ENCODE data around the gene SCG5. TPM values are rescaled to one million over a fixed set of nuclear protein-coding genes. Genes with fewer than 3 reads are reported as not detected.

Gene SCG5
- total RNA-seq, 1 experiment from 2014 or later: 23.9 TPM

GRCh38 chr15:32677238-32677750 lies 35.8 kb downstream of the SCG5 start:
- Histone ChIP-seq H2BK12ac (ENCODE audit: insufficient read length, low read depth, low read length) (no peak overlapping the region), H3K56ac (ENCODE audit: insufficient read length, low read depth, low read length) (no peak overlapping the region), H3K4me1 (ENCODE audit: insufficient read depth, low read length) (no peaks in the 10 kb centered on the region), H3K4me2 (ENCODE audit: insufficient read depth, insufficient read length, low read length) (no peak overlapping the region), H2BK5ac (ENCODE audit: insufficient read length, low read length) (no peak overlapping the region), H3K9me3 (ENCODE audit: control insufficient read depth, low read depth, low read length) (no peaks in the 10 kb centered on the region), H4K91ac (ENCODE audit: insufficient read length, low read depth, low read length) (no peak overlapping the region), H2AFZ (ENCODE audit: low read length) (no peak overlapping the region), H4K8ac (replicated peaks; ENCODE audit: insufficient read length, low read depth, low read length) (no peak overlapping the region), H3K4ac (ENCODE audit: low read depth, low read length) (no peak overlapping the region), H3K23me2 (ENCODE audit: insufficient read length, low read depth, low read length, poor library complexity, severe bottlenecking) (no peaks in the 10 kb centered on the region), H2BK15ac (ENCODE audit: low read depth, low read length) (no peak overlapping the region), H2BK20ac (ENCODE audit: low read depth, low read length, poor library complexity, severe bottlenecking) (no peak overlapping the region), H4K5ac (ENCODE audit: insufficient read length, low read depth, low read length) (no peak overlapping the region), H3K27me3 (ENCODE audit: insufficient read depth, low read length) (no peaks in the 10 kb centered on the region), H3K79me2 (ENCODE audit: insufficient read depth, low read length) (no peaks in the 10 kb centered on the region), H2BK120ac (ENCODE audit: low read depth, low read length, poor library complexity, severe bottlenecking) (no peak overlapping the region), H4K20me1 (ENCODE audit: control insufficient read depth, insufficient read depth, insufficient read length) (no peaks in the 10 kb centered on the region), H3K18ac (ENCODE audit: insufficient read length, low read depth, low read length) (no peak overlapping the region), H3K9ac (ENCODE audit: extremely low read depth, insufficient read length, low read length) (no peak overlapping the region), H3K27ac (ENCODE audit: insufficient read length, low read depth, low read length) (no peak overlapping the region), H2AK5ac (ENCODE audit: insufficient read length, low read length) (no peak overlapping the region), H3K23ac (ENCODE audit: insufficient read length, low read depth, low read length) (no peak overlapping the region), H3K79me1 (ENCODE audit: insufficient read depth, low read depth, low read length, poor library complexity, severe bottlenecking) (no peaks in the 10 kb centered on the region), H3K14ac (ENCODE audit: insufficient read depth, low read length) (no peak overlapping the region), H3T11ph (ENCODE audit: low read length) (no peak overlapping the region)
- no peak overlapping the region for H3K4me3 Mint-ChIP-seq
- no peak overlapping the region for H3K27ac Mint-ChIP-seq
- peaks cover 10 to 13% of the 10 kb centered on the region in 2 experiments for H3K4me1 Mint-ChIP-seq
- no peak for TF ChIP-seq CTCF (conservative IDR thresholded peaks at IDR 0.05)
- no peaks in the 10 kb centered on the region for H3K9me3 Mint-ChIP-seq
- no peaks in the 10 kb centered on the region; the same call in 1 of the 2 replicates for H3K27me3 Mint-ChIP-seq (ENCODE audit: low read depth)
- no peak for DNase-seq
- H3K36me3 Mint-ChIP-seq (ENCODE audit: insufficient read depth in 1 of 3, low read depth in 3 of 3): no peaks in the 10 kb centered on the region; a peak in 1 of 7 replicates
- no CpG with 5 or more reads among the region's 5 CpGs for WGBS (ENCODE audit: extremely low coverage, insufficient read length, low lambda C conversion rate)

Measured in H9 (cell line).